Fibroblast of pulmonary artery (primary cell): ENCODE results near the gene KIAA0825.

ENCODE experiments used
- DNase-seq: peaks from one replicate; pipeline ENCODE4 v3.0.0-alpha.2; 2010; ENCODE audit warnings: low read depth
- H3K4me3 ChIP-seq: replicated peaks from 2 replicates; pipeline ENCODE4 v1.5.1; 2011; ENCODE audit warnings: low read depth, mild to moderate bottlenecking, control low read depth, low read length, moderate library complexity
- CTCF ChIP-seq: IDR thresholded peaks from 2 replicates; pipeline ENCODE4 v1.5.1; 2011; ENCODE audit warnings: mild to moderate bottlenecking, control low read depth, low read length, inconsistent platforms; ENCODE audit errors: missing control alignments

Gene KIAA0825

DNA sequence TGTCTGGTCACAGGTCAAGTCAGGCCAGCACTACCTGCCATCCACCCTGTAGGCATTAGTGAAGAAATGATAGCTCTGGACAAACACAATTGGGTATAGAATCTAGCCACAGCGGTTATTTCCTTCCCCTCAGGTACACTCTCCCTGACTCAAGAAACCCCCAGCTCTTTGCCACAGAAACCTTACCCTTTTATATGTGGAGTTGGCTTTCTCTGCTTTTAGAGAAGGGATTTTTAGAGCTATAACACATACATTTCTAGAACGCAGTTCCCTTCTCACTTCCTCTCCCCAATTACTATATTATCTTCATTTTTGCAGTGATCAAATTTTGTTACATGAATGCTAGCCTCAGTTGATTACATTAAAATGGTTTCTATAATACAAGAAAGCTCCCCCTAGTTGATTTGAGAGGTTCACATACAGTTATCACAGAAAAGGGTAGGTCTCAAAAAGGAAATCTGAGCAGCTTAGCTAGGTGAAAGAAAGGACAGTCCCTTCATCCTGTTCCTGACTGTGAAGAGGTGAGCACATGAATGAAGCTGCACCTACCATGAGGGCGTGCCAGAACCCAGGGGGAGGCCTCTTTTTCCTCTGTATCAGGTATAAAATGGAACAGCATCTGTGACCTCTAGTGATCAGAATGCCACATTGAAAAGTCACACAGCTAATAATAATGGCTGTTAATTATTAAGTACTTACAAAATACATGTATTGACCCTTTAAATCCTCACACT, 425.6 kb downstream of the KIAA0825 start:
- TF ChIP-seq CTCF: no peak
- H3K4me3 ChIP-seq: no peak overlapping the region
- DNase-seq: no peak

- TF ChIP-seq CTCF: no peak
- no peak overlapping the region for H3K4me3 ChIP-seq
- DNase-seq: no peak
These were observed 426.8 kb downstream of the KIAA0825 start for GRCh38 chr5:94191604-94192003.

DNA sequence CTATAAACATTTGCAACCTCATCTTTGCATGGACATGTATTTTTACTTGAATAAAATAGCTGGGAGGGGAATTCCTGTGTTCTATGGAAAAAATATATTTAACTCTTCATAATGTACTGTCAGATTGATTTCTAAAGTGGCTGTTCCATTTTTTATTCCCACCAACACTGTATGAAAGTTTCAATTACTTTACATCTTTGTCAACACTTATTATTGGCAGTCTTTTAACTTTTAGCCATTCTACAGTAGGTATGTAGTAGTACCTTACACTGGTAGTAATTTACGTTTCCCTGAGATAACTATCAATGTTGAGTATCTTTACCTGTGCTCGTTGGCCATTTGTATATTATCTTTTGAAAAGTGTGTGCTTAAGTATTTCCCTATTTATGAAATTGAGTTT, 429.7 kb downstream of the KIAA0825 start:
- TF ChIP-seq CTCF: no peak
- no peak for DNase-seq
- no peak overlapping the region for H3K4me3 ChIP-seq

DNA sequence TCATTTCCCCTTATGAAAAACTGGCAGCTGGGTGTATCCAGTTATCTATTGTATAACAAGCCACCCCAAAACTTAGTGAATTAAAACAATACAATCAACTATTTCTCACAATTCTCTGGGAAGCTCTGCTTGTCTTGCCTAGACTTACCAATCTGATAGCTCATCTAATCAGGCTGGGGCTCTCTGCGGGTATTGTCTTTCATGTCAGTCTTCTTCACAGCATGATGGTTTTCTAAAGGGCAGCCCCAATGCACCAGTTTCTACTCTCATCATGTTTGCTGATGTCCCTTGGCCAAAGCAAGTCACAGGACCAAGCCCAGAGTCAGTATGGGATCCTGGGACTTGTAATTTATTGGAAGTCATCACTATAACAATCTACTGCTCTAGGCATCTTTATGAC, 433.5 kb downstream of the KIAA0825 start:
- no peak overlapping the region for H3K4me3 ChIP-seq
- no peak for TF ChIP-seq CTCF
- DNase-seq: no peak

DNA sequence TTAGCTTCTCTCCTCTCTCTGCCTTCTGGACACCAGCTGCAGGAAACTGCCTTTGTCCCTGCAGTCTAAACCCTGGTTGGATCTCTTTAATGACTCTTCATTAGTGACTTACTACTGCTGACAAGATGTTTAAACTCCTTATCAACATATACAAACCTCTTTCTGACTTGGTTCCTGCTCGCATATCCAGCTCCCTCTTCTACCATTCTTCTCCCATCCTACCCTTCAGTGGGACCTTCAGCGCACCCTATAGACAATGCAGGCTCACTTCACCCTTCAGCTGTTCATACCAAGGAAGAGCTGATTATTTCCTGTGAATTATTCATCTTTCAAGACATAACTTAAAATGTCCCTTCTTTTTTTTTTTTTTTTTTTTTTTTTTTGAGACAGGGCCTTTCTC, 436.5 kb downstream of the KIAA0825 start:
- H3K4me3 ChIP-seq: no peak overlapping the region
- TF ChIP-seq CTCF: peak; percentile 15
- no peak for DNase-seq

DNA sequence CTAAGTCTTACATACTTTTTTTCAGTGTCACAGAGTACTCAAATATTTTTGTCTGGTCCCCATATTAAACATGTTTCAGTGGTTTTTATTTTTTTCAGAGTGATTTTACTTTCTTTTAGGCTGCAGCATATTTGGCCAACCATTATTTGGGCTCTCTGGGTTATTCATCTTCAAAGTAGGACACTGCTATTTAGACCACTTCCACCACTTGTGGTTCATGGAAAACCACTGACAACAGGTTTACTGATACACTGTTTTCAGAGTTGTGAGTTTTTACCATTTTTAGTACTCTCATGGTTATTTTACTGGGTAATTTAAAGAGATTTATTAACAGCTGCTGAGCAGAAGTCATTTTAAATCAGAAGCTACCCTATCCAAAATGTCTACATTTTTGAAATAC, 437.6 kb downstream of the KIAA0825 start:
- no peak for DNase-seq
- TF ChIP-seq CTCF: no peak
- no peak overlapping the region for H3K4me3 ChIP-seq

GRCh38 chr5:94175912-94176311, 442.5 kb downstream of the KIAA0825 start:
- H3K4me3 ChIP-seq: no peak overlapping the region
- no peak for DNase-seq
- TF ChIP-seq CTCF: no peak
